Lung (tissue), 12 donors: ENCODE results near the gene NFATC4. TPM values are rescaled to one million over a fixed set of nuclear protein-coding genes. Genes with fewer than 3 reads are reported as not detected.

ENCODE experiments used
- ATAC-seq: fragments of 200-7000 bp; cut with Tn5 transposase; one replicate; pipeline ENCODE4 v1.9.1; 2020; ENCODE audit warnings: moderate number of reproducible peaks; ENCODE audit not compliant: insufficient read depth, low FRiP score
- DNase-seq, 3 donors: peaks; one replicate each; pipeline ENCODE4 v3.0.0-alpha.2; 2013 to 2017
- H3K27ac ChIP-seq, 2 donors: one replicate each; pipeline ENCODE4 v1.5.1; 2013; ENCODE audit warnings: mild to moderate bottlenecking in 2 of 2, moderate library complexity in 2 of 2, control low read depth in 1 of 2, inconsistent platforms in 1 of 2, low read depth in 1 of 2, low read length in 1 of 2
- H3K27me3 ChIP-seq, 3 donors: one replicate each; pipeline ENCODE4 v1.5.1; 2013; ENCODE audit warnings: low read length in 2 of 3; ENCODE audit not compliant: control insufficient read depth in 3 of 3, insufficient read depth in 3 of 3
- H3K36me3 ChIP-seq, 4 donors: one replicate each; pipeline ENCODE4 v1.5.1; 2013; ENCODE audit warnings: low read length in 4 of 4, mild to moderate bottlenecking in 1 of 4, moderate library complexity in 1 of 4; ENCODE audit not compliant: control insufficient read depth in 4 of 4, insufficient read depth in 4 of 4
- H3K4me1 ChIP-seq, 5 donors: one replicate each; pipeline ENCODE4 v1.5.1; 2013; ENCODE audit warnings: low read length in 5 of 5, mild to moderate bottlenecking in 2 of 5, moderate library complexity in 1 of 5; ENCODE audit not compliant: control insufficient read depth in 5 of 5, insufficient read depth in 5 of 5
- H3K4me3 ChIP-seq: one replicate; pipeline ENCODE4 v1.5.1; 2013; ENCODE audit warnings: mild to moderate bottlenecking, control low read depth, moderate library complexity
- H3K9ac ChIP-seq, 2 donors: one replicate each; pipeline ENCODE4 v1.5.1; 2013; ENCODE audit warnings: low read length in 2 of 2, control low read depth in 1 of 2; ENCODE audit not compliant: insufficient read depth in 1 of 2
- H3K9me3 ChIP-seq, 4 donors: one replicate each; pipeline ENCODE4 v1.5.1; 2013; ENCODE audit warnings: low read length in 3 of 4, mild to moderate bottlenecking in 1 of 4, moderate library complexity in 1 of 4; ENCODE audit not compliant: control insufficient read depth in 4 of 4, insufficient read depth in 3 of 4
- CTCF ChIP-seq: IDR thresholded peaks from 2 replicates; pipeline ENCODE4 v1.5.1; 2012; ENCODE audit warnings: mild to moderate bottlenecking; ENCODE audit errors: control extremely low read depth, extremely low read depth
- WGBS, 2 donors: extraction: QIAGEN DNeasy Blood & Tissue Kit; methylation state at CpG; one replicate each; pipeline ENCODE4 v1.1.7; 2013; 5-methylcytosine and 5-hydroxymethylcytosine counted together
- polyA plus RNA-seq, 2 donors: library from polyadenylated mRNA; stranded (reverse); fragments of 200-250 nt; gene quantifications; one replicate each; pipeline ENCODE4 v1.2.1, GENCODE V29; 2013
- total RNA-seq, 2 donors: library from RNA; depleted of rRNA in 1 of 2; stranded (reverse); fragments of >200 nt in 1 of 2; gene quantifications; one replicate each; pipeline ENCODE4 v1.2.1, GENCODE V29; 2014 to 2021
- donor health status: control.
- donor health status: control.
- donor health status: Bipolar disorder and iron deficiency.
- donor health status: healthy.
- donor health status: DM: yes; HTN: yes; CAD: no.

NFATC4 gene
- total and polyA plus RNA-seq, 4 donors: 13.9 to 71.4 (median 38.4) TPM

- TF ChIP-seq CTCF: no peak
- ATAC-seq (no peak), DNase-seq (no peak)
- H3K9me3 ChIP-seq: no peaks in the 10 kb centered on the region
- WGBS, 2 donors: 98 to 100% methylated on average over 1 of the region's 1 CpG
- H3K4me3 ChIP-seq: no peak overlapping the region
- peaks cover 0 to 54% (median 44%) of the 10 kb centered on the region in 3 donors for H3K27me3 ChIP-seq
- peaks cover 0 to 17% (median 7%) of the 10 kb centered on the region in 5 donors for H3K4me1 ChIP-seq
- H3K9ac ChIP-seq: no peak overlapping the region
- no peak overlapping the region for H3K27ac ChIP-seq
- peaks cover 0 to 5% (median 0%) of the 10 kb centered on the region in 4 donors for H3K36me3 ChIP-seq
Observed at GRCh38 chr14:24340606-24341005, 27.4 kb upstream of the NFATC4 start.

GRCh38 chr14:24342889-24343288 lies 25.1 kb upstream of the NFATC4 start:
- Histone ChIP-seq H3K4me3 (no peak overlapping the region), H3K9me3 (no peaks in the 10 kb centered on the region), H3K9ac (no peak overlapping the region), H3K36me3 (no peaks in the 10 kb centered on the region), H3K27ac (no peak overlapping the region), H3K4me1 (peaks cover 0 to 14% (median 7%) of the 10 kb centered on the region in 5 donors), H3K27me3 (peaks cover 0 to 33% (median 32%) of the 10 kb centered on the region in 3 donors)
- 96 to 99% methylated on average over 4 of the region's 4 CpGs for WGBS, 2 donors
- DNase-seq (no peak), ATAC-seq (no peak)
- no peak for TF ChIP-seq CTCF

- 77 to 79% methylated on average over 7 of the region's 7 CpGs for WGBS, 2 donors
Observed at GRCh38 chr14:24343795-24344660, 24.0 kb upstream of the NFATC4 start.

More at GRCh38 chr14:24343795-24344660, 24.0 kb upstream of the NFATC4 start:
- no peak overlapping the region for H3K4me3 ChIP-seq
- no peak overlapping the region for H3K9ac ChIP-seq
- H3K27ac ChIP-seq: no peak overlapping the region
- H3K27me3 ChIP-seq: peaks cover 0 to 30% (median 29%) of the 10 kb centered on the region in 3 donors
- TF ChIP-seq CTCF: no peak
- peaks cover 0 to 9% (median 2%) of the 10 kb centered on the region in 5 donors for H3K4me1 ChIP-seq
- no peaks in the 10 kb centered on the region for H3K36me3 ChIP-seq
- DNase-seq (no peak), ATAC-seq (no peak)
- no peaks in the 10 kb centered on the region for H3K9me3 ChIP-seq
